ENCODE results near the gene ATG5. TPM values are rescaled to one million over a fixed set of nuclear protein-coding genes. Genes with fewer than 3 reads are reported as not detected.

The ATG5 gene
- total and polyA plus RNA-seq, 2 experiments from 2014 or later = 31.6 to 48.2 TPM

DNA sequence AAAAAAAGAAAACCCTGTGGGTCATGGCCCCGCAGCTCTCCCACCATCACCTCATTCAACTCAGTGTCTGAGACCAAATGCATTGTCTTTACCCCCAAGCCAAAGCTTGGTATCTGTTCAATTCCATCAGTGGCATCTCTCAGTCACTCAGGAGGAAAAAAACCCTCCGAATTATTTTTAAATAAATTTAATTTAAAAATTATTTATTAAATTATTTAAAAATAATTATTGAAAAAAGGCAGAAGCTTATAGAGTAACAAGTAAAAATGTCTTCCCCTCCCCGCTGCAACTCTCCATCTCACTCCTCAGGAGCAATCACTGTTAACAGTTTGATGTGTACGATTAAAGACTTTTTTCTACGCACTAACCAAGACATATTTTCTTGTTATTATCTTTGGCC lies 188.7 kb downstream of the ATG5 start (continued):
- TF ChIP-seq, protein P1, sequence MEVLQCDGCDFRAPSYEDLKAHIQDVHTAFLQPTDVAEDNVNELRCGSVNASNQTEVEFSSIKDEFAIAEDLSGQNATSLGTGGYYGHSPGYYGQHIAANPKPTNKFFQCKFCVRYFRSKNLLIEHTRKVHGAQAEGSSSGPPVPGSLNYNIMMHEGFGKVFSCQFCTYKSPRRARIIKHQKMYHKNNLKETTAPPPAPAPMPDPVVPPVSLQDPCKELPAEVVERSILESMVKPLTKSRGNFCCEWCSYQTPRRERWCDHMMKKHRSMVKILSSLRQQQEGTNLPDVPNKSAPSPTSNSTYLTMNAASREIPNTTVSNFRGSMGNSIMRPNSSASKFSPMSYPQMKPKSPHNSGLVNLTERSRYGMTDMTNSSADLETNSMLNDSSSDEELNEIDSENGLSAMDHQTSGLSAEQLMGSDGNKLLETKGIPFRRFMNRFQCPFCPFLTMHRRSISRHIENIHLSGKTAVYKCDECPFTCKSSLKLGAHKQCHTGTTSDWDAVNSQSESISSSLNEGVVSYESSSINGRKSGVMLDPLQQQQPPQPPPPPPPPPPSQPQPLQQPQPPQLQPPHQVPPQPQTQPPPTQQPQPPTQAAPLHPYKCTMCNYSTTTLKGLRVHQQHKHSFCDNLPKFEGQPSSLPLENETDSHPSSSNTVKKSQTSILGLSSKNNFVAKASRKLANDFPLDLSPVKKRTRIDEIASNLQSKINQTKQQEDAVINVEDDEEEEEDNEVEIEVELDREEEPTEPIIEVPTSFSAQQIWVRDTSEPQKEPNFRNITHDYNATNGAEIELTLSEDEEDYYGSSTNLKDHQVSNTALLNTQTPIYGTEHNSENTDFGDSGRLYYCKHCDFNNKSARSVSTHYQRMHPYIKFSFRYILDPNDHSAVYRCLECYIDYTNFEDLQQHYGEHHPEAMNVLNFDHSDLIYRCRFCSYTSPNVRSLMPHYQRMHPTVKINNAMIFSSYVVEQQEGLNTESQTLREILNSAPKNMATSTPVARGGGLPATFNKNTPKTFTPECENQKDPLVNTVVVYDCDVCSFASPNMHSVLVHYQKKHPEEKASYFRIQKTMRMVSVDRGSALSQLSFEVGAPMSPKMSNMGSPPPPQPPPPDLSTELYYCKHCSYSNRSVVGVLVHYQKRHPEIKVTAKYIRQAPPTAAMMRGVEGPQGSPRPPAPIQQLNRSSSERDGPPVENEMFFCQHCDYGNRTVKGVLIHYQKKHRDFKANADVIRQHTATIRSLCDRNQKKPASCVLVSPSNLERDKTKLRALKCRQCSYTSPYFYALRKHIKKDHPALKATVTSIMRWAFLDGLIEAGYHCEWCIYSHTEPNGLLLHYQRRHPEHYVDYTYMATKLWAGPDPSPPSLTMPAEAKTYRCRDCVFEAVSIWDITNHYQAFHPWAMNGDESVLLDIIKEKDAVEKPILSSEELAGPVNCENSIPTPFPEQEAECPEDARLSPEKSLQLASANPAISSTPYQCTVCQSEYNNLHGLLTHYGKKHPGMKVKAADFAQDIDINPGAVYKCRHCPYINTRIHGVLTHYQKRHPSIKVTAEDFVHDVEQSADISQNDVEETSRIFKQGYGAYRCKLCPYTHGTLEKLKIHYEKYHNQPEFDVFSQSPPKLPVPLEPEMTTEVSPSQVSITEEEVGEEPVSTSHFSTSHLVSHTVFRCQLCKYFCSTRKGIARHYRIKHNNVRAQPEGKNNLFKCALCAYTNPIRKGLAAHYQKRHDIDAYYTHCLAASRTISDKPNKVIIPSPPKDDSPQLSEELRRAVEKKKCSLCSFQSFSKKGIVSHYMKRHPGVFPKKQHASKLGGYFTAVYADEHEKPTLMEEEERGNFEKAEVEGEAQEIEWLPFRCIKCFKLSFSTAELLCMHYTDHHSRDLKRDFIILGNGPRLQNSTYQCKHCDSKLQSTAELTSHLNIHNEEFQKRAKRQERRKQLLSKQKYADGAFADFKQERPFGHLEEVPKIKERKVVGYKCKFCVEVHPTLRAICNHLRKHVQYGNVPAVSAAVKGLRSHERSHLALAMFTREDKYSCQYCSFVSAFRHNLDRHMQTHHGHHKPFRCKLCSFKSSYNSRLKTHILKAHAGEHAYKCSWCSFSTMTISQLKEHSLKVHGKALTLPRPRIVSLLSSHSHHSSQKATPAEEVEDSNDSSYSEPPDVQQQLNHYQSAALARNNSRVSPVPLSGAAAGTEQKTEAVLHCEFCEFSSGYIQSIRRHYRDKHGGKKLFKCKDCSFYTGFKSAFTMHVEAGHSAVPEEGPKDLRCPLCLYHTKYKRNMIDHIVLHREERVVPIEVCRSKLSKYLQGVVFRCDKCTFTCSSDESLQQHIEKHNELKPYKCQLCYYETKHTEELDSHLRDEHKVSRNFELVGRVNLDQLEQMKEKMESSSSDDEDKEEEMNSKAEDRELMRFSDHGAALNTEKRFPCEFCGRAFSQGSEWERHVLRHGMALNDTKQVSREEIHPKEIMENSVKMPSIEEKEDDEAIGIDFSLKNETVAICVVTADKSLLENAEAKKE (CRISPR knock-in tag; IDR thresholded peaks at IDR 0.05) = no peak
- TF ChIP-seq ZNF331 (CRISPR knock-in tag; IDR thresholded peaks at IDR 0.05; ENCODE audit: low read depth) (no peak), CREB1 (CRISPR knock-in tag; IDR thresholded peaks at IDR 0.05; ENCODE audit: low read depth) (no peak)

DNA sequence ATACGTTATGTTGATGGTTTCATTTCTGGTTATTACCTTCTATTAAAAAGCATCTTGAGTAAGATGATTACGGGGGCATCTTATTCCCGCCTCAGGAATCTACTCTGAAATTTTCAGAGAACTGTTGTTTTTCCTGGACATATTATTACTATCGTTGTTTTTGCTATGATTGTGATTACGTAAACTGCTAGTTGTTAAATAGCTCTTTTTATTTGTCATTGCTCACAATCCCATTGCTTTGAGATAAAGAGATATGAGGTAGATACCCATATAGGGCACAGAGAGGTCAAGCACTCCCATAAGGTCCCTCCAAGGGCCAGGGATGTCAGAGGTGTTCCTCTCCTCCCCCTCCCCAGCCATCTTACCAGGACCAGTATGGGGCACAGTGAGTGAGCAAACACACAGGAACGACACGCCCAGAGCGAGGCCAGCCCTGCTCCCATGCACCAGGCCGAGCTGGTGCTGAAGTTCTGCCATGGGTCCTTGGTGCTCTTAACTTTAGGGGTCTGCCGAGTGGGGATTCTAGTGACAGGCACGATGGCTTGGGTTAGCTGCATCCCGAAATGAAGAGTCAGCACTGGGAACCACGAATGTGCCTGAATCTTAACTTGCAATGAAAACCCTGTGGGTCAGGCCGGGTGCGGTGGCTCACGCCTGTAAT lies 189.5 kb downstream of the ATG5 start:
- H3K27ac Mint-ChIP-seq = no peak overlapping the region
- H3K27me3 ChIP-seq (ENCODE audit: insufficient read depth) = no peaks in the 10 kb centered on the region
- H3K4me3 Mint-ChIP-seq = no peak overlapping the region
- H4K20me1 ChIP-seq (replicated peaks; ENCODE audit: insufficient read depth) = no peaks in the 10 kb centered on the region
- no peaks in the 10 kb centered on the region for H3K36me3 ChIP-seq (ENCODE audit: insufficient read depth)
- no peaks in the 10 kb centered on the region for H3K79me2 ChIP-seq (replicated peaks; ENCODE audit: insufficient read depth)
- H3K4me3 ChIP-seq = no peak overlapping the region
- H3K9me2 ChIP-seq (ENCODE audit: insufficient read depth) = no peaks in the 10 kb centered on the region
- no peak overlapping the region for H3K4me2 ChIP-seq
- no peaks in the 10 kb centered on the region for H3K36me3 Mint-ChIP-seq (ENCODE audit: low read depth)
- H3K27ac ChIP-seq (ENCODE audit: low read depth) = no peak overlapping the region
- no peaks in the 10 kb centered on the region; the same call in 1 of the 3 replicates for H3K4me1 Mint-ChIP-seq
- no peak overlapping the region for H2AFZ ChIP-seq
- no peaks in the 10 kb centered on the region for H3F3A ChIP-seq (replicated peaks; ENCODE audit: low read depth)
- H3K4me1 ChIP-seq (ENCODE audit: insufficient read depth) = no peaks in the 10 kb centered on the region
- H3K27me3 Mint-ChIP-seq (ENCODE audit: insufficient read depth, low read depth, poor library complexity) = no peaks in the 10 kb centered on the region
- no peak for DNase-seq (ENCODE audit: low spot score)
- no peaks in the 10 kb centered on the region for H3K9me3 Mint-ChIP-seq
- no peak for ATAC-seq
- TF ChIP-seq CREB1 (CRISPR knock-in tag; IDR thresholded peaks at IDR 0.05; ENCODE audit: low read depth) = no peak
- TF ChIP-seq, protein P2, sequence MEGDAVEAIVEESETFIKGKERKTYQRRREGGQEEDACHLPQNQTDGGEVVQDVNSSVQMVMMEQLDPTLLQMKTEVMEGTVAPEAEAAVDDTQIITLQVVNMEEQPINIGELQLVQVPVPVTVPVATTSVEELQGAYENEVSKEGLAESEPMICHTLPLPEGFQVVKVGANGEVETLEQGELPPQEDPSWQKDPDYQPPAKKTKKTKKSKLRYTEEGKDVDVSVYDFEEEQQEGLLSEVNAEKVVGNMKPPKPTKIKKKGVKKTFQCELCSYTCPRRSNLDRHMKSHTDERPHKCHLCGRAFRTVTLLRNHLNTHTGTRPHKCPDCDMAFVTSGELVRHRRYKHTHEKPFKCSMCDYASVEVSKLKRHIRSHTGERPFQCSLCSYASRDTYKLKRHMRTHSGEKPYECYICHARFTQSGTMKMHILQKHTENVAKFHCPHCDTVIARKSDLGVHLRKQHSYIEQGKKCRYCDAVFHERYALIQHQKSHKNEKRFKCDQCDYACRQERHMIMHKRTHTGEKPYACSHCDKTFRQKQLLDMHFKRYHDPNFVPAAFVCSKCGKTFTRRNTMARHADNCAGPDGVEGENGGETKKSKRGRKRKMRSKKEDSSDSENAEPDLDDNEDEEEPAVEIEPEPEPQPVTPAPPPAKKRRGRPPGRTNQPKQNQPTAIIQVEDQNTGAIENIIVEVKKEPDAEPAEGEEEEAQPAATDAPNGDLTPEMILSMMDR (conservative IDR thresholded peaks at IDR 0.05; ENCODE audit: low read depth in 2 of 2) = no peak
- no peak for TF ChIP-seq ZNF114 (CRISPR knock-in tag; IDR thresholded peaks at IDR 0.05)
- TF ChIP-seq, protein P3, sequence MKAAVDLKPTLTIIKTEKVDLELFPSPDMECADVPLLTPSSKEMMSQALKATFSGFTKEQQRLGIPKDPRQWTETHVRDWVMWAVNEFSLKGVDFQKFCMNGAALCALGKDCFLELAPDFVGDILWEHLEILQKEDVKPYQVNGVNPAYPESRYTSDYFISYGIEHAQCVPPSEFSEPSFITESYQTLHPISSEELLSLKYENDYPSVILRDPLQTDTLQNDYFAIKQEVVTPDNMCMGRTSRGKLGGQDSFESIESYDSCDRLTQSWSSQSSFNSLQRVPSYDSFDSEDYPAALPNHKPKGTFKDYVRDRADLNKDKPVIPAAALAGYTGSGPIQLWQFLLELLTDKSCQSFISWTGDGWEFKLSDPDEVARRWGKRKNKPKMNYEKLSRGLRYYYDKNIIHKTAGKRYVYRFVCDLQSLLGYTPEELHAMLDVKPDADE (IDR thresholded peaks at IDR 0.05) = no peak
